Left lung (tissue), 10 donors: Measurements from ENCODE around the gene MPO. TPM values are rescaled to one million over a fixed set of nuclear protein-coding genes. Genes with fewer than 3 reads are reported as not detected.
A peak's percentile ranks its signal among the peaks of the same experiment; 100 is the strongest.

Experiments used
- ATAC-seq: fragments of 200-7000 bp; cut with Tn5 transposase; one replicate; pipeline ENCODE4 v1.9.1; 2020; ENCODE audit warnings: moderate library complexity
- DNase-seq, 4 donors: peaks; one replicate each; pipeline ENCODE4 v3.0.0-alpha.2; 2013 to 2020
- H3K27ac ChIP-seq, 2 donors: fragments of 200-600 bp; sonication (generic) in 1 of 2; one replicate each; pipeline versions ENCODE4 v1.5.0 to v1.8.0; 2020 to 2021
- H3K27me3 ChIP-seq, 2 donors: fragments of 200-600 bp; sonication (generic) in 1 of 2; one replicate each; pipeline versions ENCODE4 v1.5.0 to v1.8.0; 2020 to 2021
- H3K36me3 ChIP-seq, 2 donors: fragments of 200-600 bp; sonication (generic) in 1 of 2; one replicate each; pipeline versions ENCODE4 v1.5.0 to v1.8.0; 2020 to 2021
- H3K4me1 ChIP-seq, 2 donors: fragments of 200-600 bp; one replicate each; pipeline ENCODE4 v1.8.0; 2021
- H3K4me3 ChIP-seq, 2 donors: fragments of 200-600 bp; sonication (generic) in 1 of 2; one replicate each; pipeline versions ENCODE4 v1.5.0 to v1.8.0; 2020 to 2021; ENCODE audit warnings: mild to moderate bottlenecking in 1 of 2
- H3K9me3 ChIP-seq, 2 donors: fragments of 200-600 bp; sonication (generic) in 1 of 2; one replicate each; pipeline versions ENCODE4 v1.5.0 to v1.8.0; 2020 to 2021
- intact Hi-C, 2 donors: fragments of 100-400 bp; cut with DNase I; formaldehyde crosslinking; loops; one replicate each; pipeline versions ENCODE4 v1.11.2 to v1.14.2; 2022
- polyA plus RNA-seq, 6 donors: library from polyadenylated mRNA; unstranded; fragments of 120-200 nt; gene quantifications; one replicate each; pipeline ENCODE4 v1.2.1, GENCODE V29; 2013; ENCODE audit not compliant: insufficient read length in 6 of 6
- total RNA-seq, 2 donors: library from RNA; stranded (reverse); fragmentation: NEBNext Ultra II Directional; extraction: Animal tissue kit (Norgen Biotek cat#: 25700); gene quantifications; one replicate each; pipeline ENCODE4 v1.2.1, GENCODE V29; 2021
- TF ChIP-seq, protein P1 (sequence below), 2 donors: fragments of 200-600 bp; sonication (generic) in 1 of 2; IDR thresholded peaks; one replicate each; pipeline versions ENCODE4 v1.5.0 to v1.8.0; 2021; ENCODE audit warnings: antibody characterized with exemption in 2 of 2
- donor health status: DM: no; HTN: yes; CAD: no.
- donor health status: DM: no; HTN: no; CAD: no.

MPO gene
- total and polyA plus RNA-seq, 8 donors: 1.0 to 15.3 (median 11.2) TPM

GRCh38 chr17:58322581-58323185 lies 41.9 kb upstream of the MPO start:
- no peak overlapping the region for H3K4me3 ChIP-seq
- no peaks in the 10 kb centered on the region for H3K36me3 ChIP-seq
- H3K27me3 ChIP-seq: peaks cover 0 to 37% of the 10 kb centered on the region in 2 donors
- TF ChIP-seq, protein P1, sequence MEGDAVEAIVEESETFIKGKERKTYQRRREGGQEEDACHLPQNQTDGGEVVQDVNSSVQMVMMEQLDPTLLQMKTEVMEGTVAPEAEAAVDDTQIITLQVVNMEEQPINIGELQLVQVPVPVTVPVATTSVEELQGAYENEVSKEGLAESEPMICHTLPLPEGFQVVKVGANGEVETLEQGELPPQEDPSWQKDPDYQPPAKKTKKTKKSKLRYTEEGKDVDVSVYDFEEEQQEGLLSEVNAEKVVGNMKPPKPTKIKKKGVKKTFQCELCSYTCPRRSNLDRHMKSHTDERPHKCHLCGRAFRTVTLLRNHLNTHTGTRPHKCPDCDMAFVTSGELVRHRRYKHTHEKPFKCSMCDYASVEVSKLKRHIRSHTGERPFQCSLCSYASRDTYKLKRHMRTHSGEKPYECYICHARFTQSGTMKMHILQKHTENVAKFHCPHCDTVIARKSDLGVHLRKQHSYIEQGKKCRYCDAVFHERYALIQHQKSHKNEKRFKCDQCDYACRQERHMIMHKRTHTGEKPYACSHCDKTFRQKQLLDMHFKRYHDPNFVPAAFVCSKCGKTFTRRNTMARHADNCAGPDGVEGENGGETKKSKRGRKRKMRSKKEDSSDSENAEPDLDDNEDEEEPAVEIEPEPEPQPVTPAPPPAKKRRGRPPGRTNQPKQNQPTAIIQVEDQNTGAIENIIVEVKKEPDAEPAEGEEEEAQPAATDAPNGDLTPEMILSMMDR (IDR thresholded peaks at IDR 0.05): no peak
- H3K9me3 ChIP-seq: no peaks in the 10 kb centered on the region
- ATAC-seq (no peak), DNase-seq (peak in 1 of 4 donors; percentile 37)
- intact Hi-C loops: no loop called here
- no peak overlapping the region for H3K27ac ChIP-seq
- peaks cover 0 to 36% of the 10 kb centered on the region in 2 donors for H3K4me1 ChIP-seq

DNA sequence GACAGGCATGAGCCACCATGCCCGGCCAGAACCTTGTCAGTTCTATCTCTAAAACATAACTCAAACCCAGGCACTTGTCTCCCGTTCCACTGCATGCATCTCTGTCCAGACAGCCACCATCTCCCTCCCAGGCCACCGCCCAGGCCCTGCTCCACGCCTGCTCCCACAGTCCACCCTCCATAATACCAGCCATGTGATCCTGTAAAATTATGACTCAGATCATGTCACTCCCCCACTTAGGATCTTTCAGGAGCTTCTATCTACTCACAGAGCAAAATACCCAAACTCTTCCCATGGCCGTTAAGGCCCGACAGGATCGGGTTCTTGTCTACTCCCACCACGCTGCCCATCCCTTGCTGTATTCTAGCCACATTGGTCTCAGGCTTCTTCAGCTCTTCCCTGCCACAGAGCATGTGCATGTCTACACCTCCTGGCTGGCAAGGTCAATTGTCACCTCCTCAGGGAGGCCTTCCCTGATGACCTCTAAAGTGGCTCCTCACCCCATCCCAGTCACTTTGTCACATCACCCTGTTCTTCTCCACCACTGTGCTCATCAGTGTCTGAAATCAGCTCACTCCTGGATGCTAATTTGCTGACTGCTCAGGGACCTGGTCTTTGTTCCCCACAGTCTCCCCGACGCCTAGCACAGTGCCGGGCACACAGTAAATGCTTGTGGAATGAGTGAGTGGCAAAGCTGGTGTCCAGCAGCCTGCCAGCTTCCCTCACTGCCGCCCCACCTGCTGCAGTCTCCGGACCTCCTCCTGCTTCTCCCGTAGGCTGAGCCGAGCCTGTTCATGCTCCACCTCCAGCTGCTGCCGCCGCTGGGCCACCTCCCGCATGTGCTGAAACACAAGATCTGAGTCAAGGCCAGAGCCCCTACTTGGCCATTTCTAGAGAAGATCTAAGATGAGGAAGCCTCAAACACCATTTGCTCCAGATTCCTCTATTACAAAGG lies 41.1 kb upstream of the MPO start:
- peak in 1 of 4 donors; percentile 61 for DNase-seq
- H3K36me3 ChIP-seq: no peaks in the 10 kb centered on the region
- ATAC-seq: no peak
- intact Hi-C loops: no loop called here
- H3K4me3 ChIP-seq: no peak overlapping the region
- H3K27me3 ChIP-seq: peaks cover 0 to 35% of the 10 kb centered on the region in 2 donors
- no peak overlapping the region for H3K27ac ChIP-seq
- peaks cover 0 to 36% of the 10 kb centered on the region in 2 donors for H3K4me1 ChIP-seq
- no peaks in the 10 kb centered on the region for H3K9me3 ChIP-seq
- TF ChIP-seq, protein P1 (IDR thresholded peaks at IDR 0.05): no peak

GRCh38 chr17:58320570-58321323 lies 40.0 kb upstream of the MPO start:
- DNase-seq: no peak
- no peak overlapping the region for H3K4me3 ChIP-seq
- TF ChIP-seq, protein P1 (IDR thresholded peaks at IDR 0.05): no peak
- H3K9me3 ChIP-seq: no peaks in the 10 kb centered on the region
- peaks cover 0 to 31% of the 10 kb centered on the region in 2 donors for H3K27me3 ChIP-seq
- intact Hi-C loops: no loop called here
- H3K36me3 ChIP-seq: no peaks in the 10 kb centered on the region
- H3K4me1 ChIP-seq: peaks cover 0 to 25% of the 10 kb centered on the region in 2 donors
- no peak for ATAC-seq
- H3K27ac ChIP-seq: no peak overlapping the region

DNA sequence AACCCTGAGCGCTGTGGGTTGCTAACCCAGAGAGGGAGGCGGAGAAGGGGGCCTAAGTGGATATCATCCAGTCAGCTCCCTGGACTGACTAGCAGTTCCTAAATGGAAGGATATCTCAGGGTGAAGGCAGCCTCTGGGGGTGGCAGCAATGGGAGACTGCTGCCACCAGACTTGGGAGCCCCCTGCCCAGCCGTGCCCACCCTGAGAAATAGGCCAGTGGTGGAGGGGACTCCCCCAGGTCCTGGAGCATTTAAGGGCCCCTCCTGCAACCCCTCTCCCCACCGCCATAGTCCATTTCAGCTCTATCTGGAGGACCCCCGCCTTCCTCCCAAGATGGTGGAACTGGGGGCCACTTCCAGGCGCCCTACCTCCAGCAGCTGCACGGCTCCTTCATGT lies 39.4 kb upstream of the MPO start:
- intact Hi-C loops: no loop called here
- no peak for DNase-seq

More for the DNA sequence above, 39.4 kb upstream of the MPO start:
- Histone ChIP-seq H3K36me3 (no peaks in the 10 kb centered on the region), H3K27me3 (peaks cover 0 to 25% of the 10 kb centered on the region in 2 donors), H3K27ac (no peak overlapping the region), H3K9me3 (no peaks in the 10 kb centered on the region), H3K4me1 (peaks cover 0 to 20% of the 10 kb centered on the region in 2 donors), H3K4me3 (no peak overlapping the region)
- TF ChIP-seq, protein P1 (IDR thresholded peaks at IDR 0.05): no peak
- ATAC-seq: no peak
